ENCODE data around the gene CCNC. TPM values are rescaled to one million over a fixed set of nuclear protein-coding genes. Genes with fewer than 3 reads are reported as not detected.
"Not testable (repeated sequence)": the region's sequence is repeated elsewhere in the genome, so short reads cannot be mapped to it uniquely, and the experiment has no call there.

The CCNC gene
- total RNA-seq, 1 donor from 2014 or later, result 78.5 TPM

- no peak for DNase-seq (ENCODE audit: low spot score)
These were observed 35.1 kb upstream of the CCNC start for GRCh38 chr6:99603421-99604165.

GRCh38 chr6:99602520-99603420 is 34.3 kb upstream of the CCNC start:
- no peak for DNase-seq (ENCODE audit: low spot score)

- DNase-seq (ENCODE audit: low spot score), result not testable (repeated sequence)
These were observed 26.2 kb upstream of the CCNC start for GRCh38 chr6:99594696-99595095.

GRCh38 chr6:99592900-99593299 is 24.4 kb upstream of the CCNC start:
- DNase-seq (ENCODE audit: low spot score), result no peak

- no peak for DNase-seq (ENCODE audit: low spot score)
These were observed 23.4 kb upstream of the CCNC start for GRCh38 chr6:99591673-99592364.

- DNase-seq (ENCODE audit: low spot score), result no peak
These were observed 22.5 kb upstream of the CCNC start for GRCh38 chr6:99590728-99591672.

GRCh38 chr6:99589907-99590493 is 21.5 kb upstream of the CCNC start:
- no peak for DNase-seq (ENCODE audit: low spot score)

GRCh38 chr6:99589290-99589672 is 20.8 kb upstream of the CCNC start:
- DNase-seq (ENCODE audit: low spot score), result no peak

GRCh38 chr6:99588618-99589289 is 20.3 kb upstream of the CCNC start:
- DNase-seq (ENCODE audit: low spot score), result peak; percentile 79

- DNase-seq (ENCODE audit: low spot score), result no peak
These were observed 19.3 kb upstream of the CCNC start for GRCh38 chr6:99587792-99588191.

- no peak for DNase-seq (ENCODE audit: low spot score)
These were observed 11.3 kb upstream of the CCNC start for GRCh38 chr6:99579781-99580180.

- no peak for DNase-seq (ENCODE audit: low spot score)
These were observed 7.2 kb upstream of the CCNC start for GRCh38 chr6:99575544-99576227.

GRCh38 chr6:99573980-99574617 is 5.6 kb upstream of the CCNC start:
- no peak for DNase-seq (ENCODE audit: low spot score)

- DNase-seq (ENCODE audit: low spot score), result no peak
These were observed 5.3 kb downstream of the CCNC start for GRCh38 chr6:99563056-99563723.

- DNase-seq (ENCODE audit: low spot score), result no peak
These were observed 7.8 kb downstream of the CCNC start for GRCh38 chr6:99560668-99561067.

- DNase-seq (ENCODE audit: low spot score), result no peak
These were observed 9.4 kb downstream of the CCNC start for GRCh38 chr6:99559057-99559456.

GRCh38 chr6:99553888-99554287 is 14.6 kb downstream of the CCNC start:
- DNase-seq (ENCODE audit: low spot score), result no peak

- DNase-seq (ENCODE audit: low spot score), result no peak
These were observed 18.3 kb downstream of the CCNC start for GRCh38 chr6:99550046-99550748.
